GM21737 (cell line): ENCODE results near the gene DACT1.
A peak's percentile ranks its signal among the peaks of the same experiment; 100 is the strongest.
"Not testable (repeated sequence)": the region's sequence is repeated elsewhere in the genome, so short reads cannot be mapped to it uniquely, and the experiment has no call there.

Experiments used
- ATAC-seq: cut with Tn5 transposase; IDR thresholded peaks from one replicate; pipeline ENCODE4 v1.9.1; 2021; ENCODE audit warnings: mild to moderate bottlenecking, moderate library complexity; ENCODE audit not compliant: unreplicated experiment

DACT1 gene

GRCh38 chr14:58637391-58638230, at the start of gene DACT1:
TSS of gene DACT1 (plus strand) at chr14:58637962. CDS start at chr14:58638203, 241 bp downstream.
- ATAC-seq: peak; percentile 46

- ATAC-seq: not testable (repeated sequence)
Observed at GRCh38 chr14:58588321-58588720, 49.4 kb upstream of the DACT1 start.

- ATAC-seq: no peak
Observed at GRCh38 chr14:58593977-58594376, 43.8 kb upstream of the DACT1 start.

GRCh38 chr14:58597041-58597440, 40.7 kb upstream of the DACT1 start:
- no peak for ATAC-seq

GRCh38 chr14:58598028-58598803, 39.5 kb upstream of the DACT1 start:
- ATAC-seq: no peak

GRCh38 chr14:58598804-58599525, 38.8 kb upstream of the DACT1 start:
- no peak for ATAC-seq

- ATAC-seq: no peak
Observed at GRCh38 chr14:58599707-58600106, 38.1 kb upstream of the DACT1 start.

GRCh38 chr14:58605465-58605864, 32.3 kb upstream of the DACT1 start:
- no peak for ATAC-seq

GRCh38 chr14:58607131-58607951, 30.4 kb upstream of the DACT1 start:
- no peak for ATAC-seq

GRCh38 chr14:58607952-58608317, 29.8 kb upstream of the DACT1 start:
- ATAC-seq: no peak

GRCh38 chr14:58617619-58618018, 20.1 kb upstream of the DACT1 start:
- ATAC-seq: no peak

GRCh38 chr14:58620011-58620410, 17.8 kb upstream of the DACT1 start:
- ATAC-seq: no peak

- no peak for ATAC-seq
Observed at GRCh38 chr14:58625438-58625837, 12.3 kb upstream of the DACT1 start.

- ATAC-seq: no peak
Observed at GRCh38 chr14:58626431-58626831, 11.3 kb upstream of the DACT1 start.

- ATAC-seq: no peak
Observed at GRCh38 chr14:58628406-58628805, 9.4 kb upstream of the DACT1 start.

- no peak for ATAC-seq
Observed at GRCh38 chr14:58629281-58629680, 8.5 kb upstream of the DACT1 start.

GRCh38 chr14:58631732-58632131, 6.0 kb upstream of the DACT1 start:
- no peak for ATAC-seq

GRCh38 chr14:58633831-58634230, 3.9 kb upstream of the DACT1 start:
- ATAC-seq: no peak

- no peak for ATAC-seq
Observed at GRCh38 chr14:58634406-58635090, 3.2 kb upstream of the DACT1 start.
